ENCODE results near the gene ZNF536. TPM values are rescaled to one million over a fixed set of nuclear protein-coding genes. Genes with fewer than 3 reads are reported as not detected.

Gene ZNF536
- total and polyA plus RNA-seq, 2 donors = 4.9 to 34.4 TPM

- no peaks in the 10 kb centered on the region for H3K36me3 ChIP-seq (ENCODE audit: insufficient read depth)
- no peak overlapping the region for H3K4me3 ChIP-seq (ENCODE audit: low read depth, low read length)
- no peaks in the 10 kb centered on the region for H3K4me1 ChIP-seq (ENCODE audit: insufficient read depth)
- no peak for DNase-seq (ENCODE audit: extremely low spot score)
- WGBS = 85% methylated on average over 7 of the region's 7 CpGs
- no peak overlapping the region for H3K27ac ChIP-seq (ENCODE audit: low read depth)
Measured at GRCh38 chr19:30536975-30537374, 164.8 kb downstream of the ZNF536 start.

- H3K27ac ChIP-seq (ENCODE audit: low read depth) = no peak overlapping the region
- no peaks in the 10 kb centered on the region for H3K4me1 ChIP-seq (ENCODE audit: insufficient read depth)
- 89% methylated on average over 4 of the region's 4 CpGs for WGBS
- DNase-seq (ENCODE audit: extremely low spot score) = no peak
- H3K4me3 ChIP-seq (ENCODE audit: low read depth, low read length) = no peak overlapping the region
- H3K36me3 ChIP-seq (ENCODE audit: insufficient read depth) = no peaks in the 10 kb centered on the region
Measured at GRCh38 chr19:30539315-30539714, 167.1 kb downstream of the ZNF536 start.

- WGBS = 94% methylated on average over 11 of the region's 11 CpGs
- no peak for DNase-seq (ENCODE audit: extremely low spot score)
- H3K36me3 ChIP-seq (ENCODE audit: insufficient read depth) = no peaks in the 10 kb centered on the region
- H3K27ac ChIP-seq (ENCODE audit: low read depth) = no peak overlapping the region
- H3K4me1 ChIP-seq (ENCODE audit: insufficient read depth) = no peaks in the 10 kb centered on the region
- no peak overlapping the region for H3K4me3 ChIP-seq (ENCODE audit: low read depth, low read length)
Measured at GRCh38 chr19:30539981-30540380, 167.8 kb downstream of the ZNF536 start.

- 76% methylated on average over 6 of the region's 6 CpGs for WGBS
Measured at GRCh38 chr19:30540761-30541160, 168.6 kb downstream of the ZNF536 start.

GRCh38 chr19:30541575-30541974 lies 169.4 kb downstream of the ZNF536 start:
- no peak overlapping the region for H3K27ac ChIP-seq (ENCODE audit: low read depth)
- H3K4me3 ChIP-seq (ENCODE audit: low read depth, low read length) = no peak overlapping the region
- H3K36me3 ChIP-seq (ENCODE audit: insufficient read depth) = no peaks in the 10 kb centered on the region
- DNase-seq (ENCODE audit: extremely low spot score) = no peak
- no peaks in the 10 kb centered on the region for H3K4me1 ChIP-seq (ENCODE audit: insufficient read depth)

More at GRCh38 chr19:30540761-30541160, 168.6 kb downstream of the ZNF536 start:
- no peaks in the 10 kb centered on the region for H3K4me1 ChIP-seq (ENCODE audit: insufficient read depth)
- no peak overlapping the region for H3K4me3 ChIP-seq (ENCODE audit: low read depth, low read length)
- H3K36me3 ChIP-seq (ENCODE audit: insufficient read depth) = no peaks in the 10 kb centered on the region
- DNase-seq (ENCODE audit: extremely low spot score) = no peak
- no peak overlapping the region for H3K27ac ChIP-seq (ENCODE audit: low read depth)

GRCh38 chr19:30543243-30543945 lies 171.2 kb downstream of the ZNF536 start:
- 88% methylated on average over 9 of the region's 9 CpGs for WGBS
- Histone ChIP-seq H3K36me3 (ENCODE audit: insufficient read depth) (no peaks in the 10 kb centered on the region), H3K4me3 (ENCODE audit: low read depth, low read length) (no peak overlapping the region), H3K4me1 (ENCODE audit: insufficient read depth) (no peaks in the 10 kb centered on the region), H3K27ac (ENCODE audit: low read depth) (no peak overlapping the region)
- DNase-seq (ENCODE audit: extremely low spot score) = no peak

GRCh38 chr19:30545752-30546151 lies 173.6 kb downstream of the ZNF536 start:
- WGBS = 94% methylated on average over 7 of the region's 7 CpGs
- H3K36me3 ChIP-seq (ENCODE audit: insufficient read depth) = no peaks in the 10 kb centered on the region

GRCh38 chr19:30546332-30546731 lies 174.1 kb downstream of the ZNF536 start:
- 71% methylated on average over 6 of the region's 6 CpGs for WGBS
- H3K4me1 ChIP-seq (ENCODE audit: insufficient read depth) = no peaks in the 10 kb centered on the region
- no peaks in the 10 kb centered on the region for H3K36me3 ChIP-seq (ENCODE audit: insufficient read depth)
- DNase-seq (ENCODE audit: extremely low spot score) = no peak
- no peak overlapping the region for H3K4me3 ChIP-seq (ENCODE audit: low read depth, low read length)
- H3K27ac ChIP-seq (ENCODE audit: low read depth) = no peak overlapping the region

More at GRCh38 chr19:30545752-30546151, 173.6 kb downstream of the ZNF536 start:
- H3K27ac ChIP-seq (ENCODE audit: low read depth) = no peak overlapping the region
- no peaks in the 10 kb centered on the region for H3K4me1 ChIP-seq (ENCODE audit: insufficient read depth)
- DNase-seq (ENCODE audit: extremely low spot score) = no peak
- no peak overlapping the region for H3K4me3 ChIP-seq (ENCODE audit: low read depth, low read length)

- WGBS = 59% methylated on average over 2 of the region's 2 CpGs
- no peak for DNase-seq (ENCODE audit: extremely low spot score)
- Histone ChIP-seq H3K36me3 (ENCODE audit: insufficient read depth) (no peaks in the 10 kb centered on the region), H3K4me1 (ENCODE audit: insufficient read depth) (no peaks in the 10 kb centered on the region), H3K4me3 (ENCODE audit: low read depth, low read length) (no peak overlapping the region), H3K27ac (ENCODE audit: low read depth) (no peak overlapping the region)
Measured at GRCh38 chr19:30547246-30547645, 175.1 kb downstream of the ZNF536 start.

- Histone ChIP-seq H3K4me3 (ENCODE audit: low read depth, low read length) (no peak overlapping the region), H3K27ac (ENCODE audit: low read depth) (no peak overlapping the region), H3K36me3 (ENCODE audit: insufficient read depth) (no peaks in the 10 kb centered on the region), H3K4me1 (ENCODE audit: insufficient read depth) (no peaks in the 10 kb centered on the region)
- no peak for DNase-seq (ENCODE audit: extremely low spot score)
- 96% methylated on average over 13 of the region's 13 CpGs for WGBS
Measured at GRCh38 chr19:30549151-30549550, 177.0 kb downstream of the ZNF536 start.

GRCh38 chr19:30551271-30551670 lies 179.1 kb downstream of the ZNF536 start:
- DNase-seq (ENCODE audit: extremely low spot score) = no peak
- 77% methylated on average over 11 of the region's 11 CpGs for WGBS

GRCh38 chr19:30552593-30552992 lies 180.4 kb downstream of the ZNF536 start:
- Histone ChIP-seq H3K27ac (ENCODE audit: low read depth) (no peak overlapping the region), H3K4me3 (ENCODE audit: low read depth, low read length) (no peak overlapping the region), H3K36me3 (ENCODE audit: insufficient read depth) (no peaks in the 10 kb centered on the region), H3K4me1 (ENCODE audit: insufficient read depth) (no peaks in the 10 kb centered on the region)
- no peak for DNase-seq (ENCODE audit: extremely low spot score)
- WGBS = 77% methylated on average over 5 of the region's 5 CpGs

More at GRCh38 chr19:30551271-30551670, 179.1 kb downstream of the ZNF536 start:
- Histone ChIP-seq H3K36me3 (ENCODE audit: insufficient read depth) (no peaks in the 10 kb centered on the region), H3K4me1 (ENCODE audit: insufficient read depth) (no peaks in the 10 kb centered on the region), H3K4me3 (ENCODE audit: low read depth, low read length) (no peak overlapping the region), H3K27ac (ENCODE audit: low read depth) (no peak overlapping the region)

GRCh38 chr19:30555075-30555790 lies 183.0 kb downstream of the ZNF536 start:
- no peaks in the 10 kb centered on the region for H3K4me1 ChIP-seq (ENCODE audit: insufficient read depth)
- H3K36me3 ChIP-seq (ENCODE audit: insufficient read depth) = no peaks in the 10 kb centered on the region
- no peak for DNase-seq (ENCODE audit: extremely low spot score)
- WGBS = 72% methylated on average over 12 of the region's 12 CpGs
- H3K4me3 ChIP-seq (ENCODE audit: low read depth, low read length) = no peak overlapping the region
- H3K27ac ChIP-seq (ENCODE audit: low read depth) = no peak overlapping the region

GRCh38 chr19:30555791-30556110 lies 183.6 kb downstream of the ZNF536 start:
- Histone ChIP-seq H3K27ac (ENCODE audit: low read depth) (no peak overlapping the region), H3K4me3 (ENCODE audit: low read depth, low read length) (no peak overlapping the region), H3K36me3 (ENCODE audit: insufficient read depth) (no peaks in the 10 kb centered on the region), H3K4me1 (ENCODE audit: insufficient read depth) (no peaks in the 10 kb centered on the region)
- WGBS = 56% methylated on average over 1 of the region's 1 CpG
- DNase-seq (ENCODE audit: extremely low spot score) = no peak

Measured in urinary bladder (tissue), 4 donors.